Measurements from ENCODE around the gene NUAK2.

Gene NUAK2

DNA sequence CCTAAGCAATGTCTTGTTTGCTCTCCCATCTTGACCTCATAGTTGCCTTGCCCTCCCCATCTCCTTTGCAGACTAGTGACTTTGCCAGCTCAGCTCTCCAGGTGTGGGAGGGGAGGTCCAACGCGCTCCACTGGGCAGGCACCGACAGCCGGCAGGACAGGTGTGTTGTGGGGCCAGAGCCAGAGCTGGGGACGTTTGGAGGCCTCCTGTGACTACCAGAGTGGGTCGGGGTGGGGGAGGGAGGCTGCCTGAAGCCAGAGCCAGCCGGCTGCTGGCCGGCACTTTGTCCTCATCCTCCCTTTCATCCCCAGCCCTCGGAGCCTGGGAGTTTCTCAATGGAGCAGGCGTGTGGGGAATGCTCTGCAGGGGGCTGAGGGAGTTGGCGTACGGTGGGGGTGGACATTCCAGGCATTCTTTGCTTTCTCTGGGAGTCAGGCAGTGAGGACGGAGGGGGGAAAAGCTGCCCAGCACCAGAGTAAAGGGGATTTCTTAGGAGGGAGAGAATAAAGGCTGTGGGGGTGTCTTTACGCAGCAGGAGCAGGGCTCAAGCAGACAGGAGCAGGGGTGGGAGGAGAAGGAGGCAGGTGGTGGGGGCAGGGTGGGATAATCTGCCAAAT is 20.2 kb downstream of the NUAK2 start (continued):
- TF ChIP-seq GLIS2 (tag by site-specific recombination; IDR thresholded peaks at IDR 0.05), result peak; percentile 60; the same call in 1 of the 2 replicates
- TF ChIP-seq ZIC2 (tag by site-specific recombination; IDR thresholded peaks at IDR 0.05), result peak; percentile 78
- TF ChIP-seq ZNF341 (tag by site-specific recombination; IDR thresholded peaks at IDR 0.05; ENCODE audit: low read depth), result peak; percentile 84
- TF ChIP-seq ZFHX2 (tag by site-specific recombination; conservative IDR thresholded peaks at IDR 0.05), result peak; percentile 98
- peak; percentile 47; the same call in 1 of the 2 replicates for TF ChIP-seq ZNF629 (tag by site-specific recombination; IDR thresholded peaks at IDR 0.05)

- ChIA-PET POLR2A (interaction anchor here (0.8 to 1.9 kb wide), 2 partner anchors 15 to 17 kb away, joined by 3 to 9 read pairs; no protein-coding TSS in a partner anchor), CTCF (interaction anchor here (0.8 to 3.6 kb wide), 3 partner anchors 25 to 332 kb away, joined by 3 to 18 read pairs (median 17); no protein-coding TSS in a partner anchor)
- Histone ChIP-seq H3K9me3 (ENCODE audit: control insufficient read depth, insufficient read depth, low read depth, low read length) (no peaks in the 10 kb centered on the region), H3K27ac (ENCODE audit: extremely low read depth, low read depth, low read length) (no peak overlapping the region), H3K4me1 (ENCODE audit: control insufficient read depth, insufficient read depth, low read length) (peaks cover 7% of the 10 kb centered on the region), H3K36me3 (ENCODE audit: control insufficient read depth in 2 of 2, insufficient read depth in 1 of 2, low read length in 2 of 2) (peaks cover 0 to 23% of the 10 kb centered on the region in 2 experiments; a peak in 2 of 3 replicates), H3K4me3 (ENCODE audit: low read depth, low read length) (no peak overlapping the region)
- no peak for TF ChIP-seq ZFP41 (tag by site-specific recombination; IDR thresholded peaks at IDR 0.05; ENCODE audit: borderline replicate concordance)
These were observed 21.4 kb downstream of the NUAK2 start for GRCh38 chr1:205300149-205300548.

DNA sequence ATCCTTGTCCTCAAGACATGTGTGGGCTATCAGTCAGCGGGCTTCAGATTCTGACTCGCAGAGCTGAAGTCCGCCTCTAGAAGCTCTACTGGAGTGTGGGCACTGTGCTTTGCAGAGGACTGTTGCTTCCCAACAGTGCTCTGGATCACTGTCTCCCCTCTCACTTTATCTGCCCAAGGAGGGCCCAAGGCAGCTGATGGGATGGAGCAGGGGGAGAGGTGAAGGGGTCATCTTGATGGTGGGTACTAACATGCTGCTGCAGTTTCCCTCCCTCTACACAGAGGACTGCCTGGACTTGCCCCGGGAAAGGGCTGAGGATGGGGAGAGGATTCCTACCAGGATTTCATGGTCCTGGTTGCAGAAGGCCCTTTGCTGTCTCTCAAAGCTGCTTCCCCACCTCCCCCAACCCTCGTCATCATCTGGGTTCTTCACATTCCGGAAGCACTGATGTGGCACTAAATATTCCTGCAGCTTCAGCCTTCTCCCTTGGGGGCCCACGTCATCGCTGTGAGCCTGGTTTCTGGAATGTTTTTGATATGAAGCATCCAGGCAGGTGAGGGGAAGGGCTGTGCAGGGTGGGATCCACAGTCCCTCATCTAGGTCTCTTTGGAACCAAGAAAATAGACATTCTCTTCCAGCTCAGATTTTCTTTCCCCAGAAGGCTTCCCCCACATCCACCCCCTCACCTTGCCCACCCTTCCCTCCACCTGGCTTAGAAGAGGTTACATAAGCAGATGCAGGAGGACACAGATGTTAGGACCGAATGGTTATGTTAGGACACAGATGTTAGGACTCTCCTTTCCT is 23.2 kb downstream of the NUAK2 start:
- CTCF ChIA-PET, result interaction anchor here (0.6 to 2.6 kb wide), 5 partner anchors 13 to 27 kb away, joined by 3 to 18 read pairs (median 6); no protein-coding TSS in a partner anchor
- POLR2A ChIA-PET, result interaction anchor here (0.6 to 1.9 kb wide), 7 partner anchors 11 to 883 kb away, joined by 3 to 11 read pairs (median 8); partner anchors contain the start of gene NUAK2
- Histone ChIP-seq H3K36me3 (ENCODE audit: control insufficient read depth in 2 of 2, insufficient read depth in 1 of 2, low read length in 2 of 2) (peaks cover 0 to 5% of the 10 kb centered on the region in 2 experiments; a peak in 2 of 3 replicates), H3K9me3 (ENCODE audit: control insufficient read depth, insufficient read depth, low read depth, low read length) (no peaks in the 10 kb centered on the region), H3K4me3 (ENCODE audit: low read depth, low read length) (no peak overlapping the region), H3K4me1 (ENCODE audit: control insufficient read depth, insufficient read depth, low read length) (peaks cover 12% of the 10 kb centered on the region), H3K27ac (ENCODE audit: extremely low read depth, low read depth, low read length) (no peak overlapping the region)
- TF ChIP-seq, protein P1, sequence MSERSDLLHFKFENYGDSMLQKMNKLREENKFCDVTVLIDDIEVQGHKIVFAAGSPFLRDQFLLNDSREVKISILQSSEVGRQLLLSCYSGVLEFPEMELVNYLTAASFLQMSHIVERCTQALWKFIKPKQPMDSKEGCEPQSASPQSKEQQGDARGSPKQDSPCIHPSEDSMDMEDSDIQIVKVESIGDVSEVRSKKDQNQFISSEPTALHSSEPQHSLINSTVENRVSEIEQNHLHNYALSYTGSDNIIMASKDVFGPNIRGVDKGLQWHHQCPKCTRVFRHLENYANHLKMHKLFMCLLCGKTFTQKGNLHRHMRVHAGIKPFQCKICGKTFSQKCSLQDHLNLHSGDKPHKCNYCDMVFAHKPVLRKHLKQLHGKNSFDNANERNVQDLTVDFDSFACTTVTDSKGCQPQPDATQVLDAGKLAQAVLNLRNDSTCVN (tag by site-specific recombination; optimal IDR thresholded peaks at IDR 0.05), result no peak
- TF ChIP-seq ZSCAN18 (tag by site-specific recombination; IDR thresholded peaks at IDR 0.05) (no peak), CTCF (tag by site-specific recombination; IDR thresholded peaks at IDR 0.05) (no peak), ZFHX2 (tag by site-specific recombination; conservative IDR thresholded peaks at IDR 0.05) (peak; percentile 24; the same call in 1 of the 2 replicates), ZNF140 (tag by site-specific recombination; IDR thresholded peaks at IDR 0.05) (no peak), ZBTB7A (tag by site-specific recombination; IDR thresholded peaks at IDR 0.05; ENCODE audit: low read depth) (no peak), ZNF513 (tag by site-specific recombination; IDR thresholded peaks at IDR 0.05) (no peak), ZNF501 (tag by site-specific recombination; IDR thresholded peaks at IDR 0.05) (no peak), ZNF221 (tag by site-specific recombination; IDR thresholded peaks at IDR 0.05; ENCODE audit: borderline replicate concordance) (no peak), ZNF24 (tag by site-specific recombination; IDR thresholded peaks at IDR 0.05) (peak; percentile 52; the same call in 1 of the 2 replicates), HOXA7 (CRISPR knock-in tag; IDR thresholded peaks at IDR 0.05; ENCODE audit: borderline replicate concordance) (no peak), ZNF560 (tag by site-specific recombination; IDR thresholded peaks at IDR 0.05; ENCODE audit: borderline replicate concordance) (no peak), ZNF76 (tag by site-specific recombination; IDR thresholded peaks at IDR 0.05; ENCODE audit: borderline replicate concordance, low read depth) (no peak), ZNF585B (tag by site-specific recombination; IDR thresholded peaks at IDR 0.05) (no peak), ZNF658 (tag by site-specific recombination; IDR thresholded peaks at IDR 0.05) (no peak), GLIS1 (tag by site-specific recombination; IDR thresholded peaks at IDR 0.05) (peak; percentile 94), ZBTB21 (tag by site-specific recombination; IDR thresholded peaks at IDR 0.05) (peak; percentile 87), ZNF785 (tag by site-specific recombination; IDR thresholded peaks at IDR 0.05) (no peak)
- TF ChIP-seq, protein P2, sequence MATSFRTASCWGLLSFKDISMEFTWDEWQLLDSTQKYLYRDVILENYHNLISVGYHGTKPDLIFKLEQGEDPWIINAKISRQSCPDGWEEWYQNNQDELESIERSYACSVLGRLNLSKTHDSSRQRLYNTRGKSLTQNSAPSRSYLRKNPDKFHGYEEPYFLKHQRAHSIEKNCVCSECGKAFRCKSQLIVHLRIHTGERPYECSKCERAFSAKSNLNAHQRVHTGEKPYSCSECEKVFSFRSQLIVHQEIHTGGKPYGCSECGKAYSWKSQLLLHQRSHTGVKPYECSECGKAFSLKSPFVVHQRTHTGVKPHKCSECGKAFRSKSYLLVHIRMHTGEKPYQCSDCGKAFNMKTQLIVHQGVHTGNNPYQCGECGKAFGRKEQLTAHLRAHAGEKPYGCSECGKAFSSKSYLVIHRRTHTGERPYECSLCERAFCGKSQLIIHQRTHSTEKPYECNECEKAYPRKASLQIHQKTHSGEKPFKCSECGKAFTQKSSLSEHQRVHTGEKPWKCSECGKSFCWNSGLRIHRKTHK (tag by site-specific recombination; IDR thresholded peaks at IDR 0.05), result no peak
